Myocyte (in vitro differentiated cells): ENCODE measurements around the gene TBC1D20. TPM values are rescaled to one million over a fixed set of nuclear protein-coding genes. Genes with fewer than 3 reads are reported as not detected.
A peak's percentile ranks its signal among the peaks of the same experiment; 100 is the strongest.
"Not testable (repeated sequence)": the region's sequence is repeated elsewhere in the genome, so short reads cannot be mapped to it uniquely, and the experiment has no call there.

Experiments
- DNase-seq: peaks from one replicate; pipeline ENCODE4 v3.0.0-alpha.2; 2012; ENCODE audit warnings: low read depth
- total RNA-seq: library from RNA; depleted of rRNA; stranded (reverse); fragments of >200 nt; gene quantifications from 2 replicates; pipeline ENCODE4 v1.2.3, GENCODE V29; 2014

Gene TBC1D20
- total RNA-seq, 1 donor from 2014 or later: 40.1 TPM

DNA sequence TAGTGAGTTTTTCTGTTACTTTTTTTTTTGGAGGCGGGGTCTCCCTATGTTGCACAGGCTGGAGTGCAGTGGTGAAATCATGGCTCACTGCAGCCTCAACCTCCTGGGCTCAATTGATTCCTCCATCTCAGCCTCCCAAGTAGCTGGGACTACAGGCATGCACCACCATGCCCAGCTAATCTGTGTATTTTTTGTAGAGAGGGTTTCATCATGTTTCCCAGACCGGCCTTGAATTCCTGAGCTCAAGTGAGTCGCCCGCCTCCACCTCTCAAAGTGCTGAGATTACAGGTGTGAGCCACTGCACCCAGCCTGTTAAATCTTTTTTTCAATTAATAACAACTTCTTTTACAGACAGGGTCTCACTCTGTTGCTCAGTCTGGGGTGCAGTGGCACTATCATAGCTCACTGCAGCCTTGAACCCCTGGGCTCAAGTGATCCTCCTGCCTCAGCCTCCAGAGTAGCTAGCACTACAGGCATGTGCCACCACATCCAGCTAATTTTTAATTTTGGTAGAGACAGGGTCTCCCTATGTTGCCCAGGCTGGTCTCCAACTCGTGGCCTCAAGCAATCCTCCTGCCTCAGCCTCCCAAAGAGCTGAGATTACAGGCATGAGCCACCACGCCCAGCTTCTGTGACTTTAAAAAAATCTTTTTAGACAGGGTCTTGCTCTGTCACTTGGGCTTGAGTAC lies 14.4 kb upstream of the TBC1D20 start:
- not testable (repeated sequence) for DNase-seq

DNA sequence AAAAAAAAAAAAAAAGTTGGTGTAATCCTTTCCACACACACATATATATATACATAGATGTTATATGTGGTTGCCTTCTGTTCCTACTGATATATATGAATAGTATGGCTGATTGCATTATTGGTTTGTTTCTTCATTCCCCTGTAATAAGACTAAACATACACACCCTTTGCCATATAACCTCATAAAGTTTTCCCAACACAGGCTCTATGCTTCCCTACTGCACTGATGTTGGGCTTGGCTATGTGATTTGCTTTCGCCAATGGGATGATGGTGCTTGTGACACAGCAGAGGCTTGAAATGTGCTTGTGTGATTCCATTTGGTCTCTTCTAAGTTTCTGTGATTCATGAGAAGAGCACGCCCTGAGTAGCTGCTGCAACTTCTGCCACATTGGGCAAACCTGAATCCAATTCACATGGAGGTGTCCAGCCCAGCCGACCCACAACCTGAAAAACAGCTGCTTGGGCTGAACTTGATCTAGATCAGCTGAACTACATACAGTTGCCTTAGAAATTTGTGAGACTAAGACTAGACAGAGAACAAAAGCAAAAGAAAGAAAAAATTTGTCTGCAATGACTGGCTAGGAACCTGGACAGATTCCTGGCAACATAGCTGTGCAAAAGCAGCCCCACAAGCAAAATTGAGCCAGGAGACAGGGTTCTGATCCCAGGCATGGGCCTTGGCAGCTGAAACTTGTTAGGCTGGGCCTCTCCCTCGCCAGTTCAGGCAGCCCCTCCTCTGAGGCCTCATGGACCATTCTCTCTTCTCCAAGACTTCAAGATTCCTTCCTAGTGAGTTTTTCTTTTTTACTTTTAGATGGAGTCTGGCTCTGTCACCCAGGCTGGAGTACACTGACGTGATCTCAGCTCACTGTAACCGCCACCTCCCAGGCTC lies 13.4 kb upstream of the TBC1D20 start:
- no peak for DNase-seq

DNA sequence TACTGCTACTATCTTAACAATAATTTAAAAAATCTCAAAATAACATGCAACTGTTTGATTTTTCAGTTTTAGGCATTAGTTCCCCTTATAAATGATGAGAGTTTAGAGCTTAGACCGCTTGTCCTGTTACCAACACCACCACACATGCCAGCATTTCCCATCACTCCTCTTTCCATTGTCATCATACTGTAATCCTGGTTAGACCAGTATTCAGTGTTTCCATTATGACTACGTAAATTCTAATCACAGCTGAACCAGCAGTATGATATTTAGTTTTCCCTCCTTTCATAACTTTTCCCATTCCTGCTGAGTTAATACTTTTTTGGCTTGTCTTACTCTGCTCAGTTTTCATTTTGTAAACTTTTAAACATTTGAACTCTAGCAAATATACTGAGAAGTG lies 12.2 kb upstream of the TBC1D20 start:
- DNase-seq: no peak

DNA sequence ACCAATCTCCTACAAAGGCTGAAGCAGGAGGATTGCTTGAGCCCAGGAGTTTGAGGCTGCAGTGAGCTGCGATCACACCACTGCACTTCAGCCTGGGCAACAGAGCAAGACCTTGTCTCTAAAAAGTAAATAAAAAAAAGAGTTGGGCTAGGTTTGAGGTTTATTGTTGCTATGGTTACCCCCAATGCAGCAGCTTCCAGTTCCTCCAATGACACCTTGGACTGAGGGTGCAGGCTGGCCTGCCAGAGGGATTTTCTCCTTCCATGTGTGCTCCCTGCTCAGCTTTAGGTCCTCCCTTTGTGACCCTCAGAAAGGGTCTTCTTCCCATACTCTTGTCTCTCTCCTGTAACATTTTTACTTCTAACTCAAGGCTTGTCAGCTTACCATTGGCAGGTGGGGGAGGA lies 10.6 kb upstream of the TBC1D20 start:
- DNase-seq: no peak

DNA sequence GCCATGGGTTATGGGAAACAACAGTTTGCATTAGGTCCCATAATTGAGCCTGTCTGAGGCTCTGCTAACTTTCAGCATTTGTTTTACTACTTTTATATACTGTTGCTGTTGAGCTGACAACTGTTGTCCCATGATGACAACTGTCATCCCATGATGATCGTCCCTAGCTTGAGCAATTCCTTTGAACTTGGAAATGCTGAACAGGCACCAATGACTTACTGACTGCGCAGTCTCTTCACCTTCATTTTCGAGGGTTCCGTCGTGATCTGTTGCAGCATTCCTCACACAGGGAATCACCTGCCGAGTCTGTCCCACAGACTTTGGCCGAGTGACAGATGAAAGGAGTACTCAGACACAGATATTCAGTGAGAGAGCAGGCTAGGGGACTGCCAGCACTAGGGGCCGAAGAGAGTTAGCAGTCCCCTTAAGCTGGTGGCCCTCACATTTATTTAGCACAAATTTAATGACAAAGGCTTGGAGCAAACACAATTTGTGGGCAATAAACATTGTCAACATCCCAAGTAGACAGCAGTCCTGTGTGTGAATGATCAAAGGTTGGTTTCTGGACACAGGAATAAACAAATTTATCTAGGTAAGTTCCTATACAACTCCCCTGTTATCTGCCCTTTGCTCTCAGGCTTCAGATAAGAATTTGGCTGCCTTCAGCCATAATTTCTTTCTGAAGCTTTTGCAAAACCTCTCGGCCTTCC lies 10.0 kb upstream of the TBC1D20 start:
- no peak for DNase-seq

DNA sequence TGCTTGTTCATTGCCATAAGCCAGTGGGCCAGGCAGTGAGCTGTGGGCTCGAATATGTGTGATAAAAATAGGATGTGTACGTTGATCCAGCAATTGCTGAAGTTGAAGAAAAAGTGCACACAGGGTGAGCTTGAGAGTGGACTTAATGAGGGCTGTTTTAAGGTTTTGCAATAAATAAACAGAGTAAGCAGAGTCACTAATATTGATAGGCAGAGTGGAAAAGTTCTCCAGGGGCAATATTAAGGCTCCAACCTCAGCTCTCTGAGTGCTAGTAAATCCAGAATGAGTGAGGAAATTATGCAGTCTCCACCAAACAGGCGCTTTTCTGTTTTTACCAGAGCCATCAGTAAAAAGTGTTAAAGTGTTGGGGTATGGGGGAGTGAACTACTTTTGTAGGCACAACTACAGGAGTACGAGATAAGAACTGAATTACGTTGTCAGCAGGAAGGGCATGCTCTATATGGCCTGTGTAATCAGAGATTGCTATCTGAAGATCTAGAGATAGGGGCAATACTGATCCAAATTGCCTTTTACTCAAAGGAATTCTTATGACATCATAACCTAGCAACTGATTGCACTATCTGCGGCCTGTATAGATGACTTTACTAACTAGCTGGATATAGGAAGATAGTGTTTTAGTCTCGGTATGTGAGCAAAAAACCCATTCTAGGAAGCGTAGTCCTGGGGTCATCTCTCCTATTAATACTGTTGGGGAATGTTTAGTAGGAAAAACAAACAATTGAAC lies 7.6 kb upstream of the TBC1D20 start:
- DNase-seq: no peak

DNA sequence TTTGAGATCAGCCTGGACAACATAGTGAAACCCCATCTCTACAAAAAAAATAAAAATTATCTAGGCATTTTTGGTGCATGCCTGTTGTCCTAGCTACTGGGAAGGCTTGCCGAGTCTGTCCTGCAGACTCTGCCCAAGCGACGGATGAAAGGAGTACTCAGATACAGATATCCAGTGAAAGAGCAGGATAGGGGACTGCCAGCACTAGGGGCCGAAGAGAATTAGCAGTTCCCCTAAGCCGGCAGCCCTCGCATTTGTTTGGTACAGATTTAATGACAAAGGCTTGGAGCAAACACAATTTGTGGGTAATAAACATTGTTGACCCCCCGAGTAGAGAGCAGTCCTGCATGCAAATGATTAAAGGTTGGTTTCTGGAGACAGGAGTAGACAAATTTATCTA lies 5.4 kb upstream of the TBC1D20 start:
- DNase-seq: no peak

DNA sequence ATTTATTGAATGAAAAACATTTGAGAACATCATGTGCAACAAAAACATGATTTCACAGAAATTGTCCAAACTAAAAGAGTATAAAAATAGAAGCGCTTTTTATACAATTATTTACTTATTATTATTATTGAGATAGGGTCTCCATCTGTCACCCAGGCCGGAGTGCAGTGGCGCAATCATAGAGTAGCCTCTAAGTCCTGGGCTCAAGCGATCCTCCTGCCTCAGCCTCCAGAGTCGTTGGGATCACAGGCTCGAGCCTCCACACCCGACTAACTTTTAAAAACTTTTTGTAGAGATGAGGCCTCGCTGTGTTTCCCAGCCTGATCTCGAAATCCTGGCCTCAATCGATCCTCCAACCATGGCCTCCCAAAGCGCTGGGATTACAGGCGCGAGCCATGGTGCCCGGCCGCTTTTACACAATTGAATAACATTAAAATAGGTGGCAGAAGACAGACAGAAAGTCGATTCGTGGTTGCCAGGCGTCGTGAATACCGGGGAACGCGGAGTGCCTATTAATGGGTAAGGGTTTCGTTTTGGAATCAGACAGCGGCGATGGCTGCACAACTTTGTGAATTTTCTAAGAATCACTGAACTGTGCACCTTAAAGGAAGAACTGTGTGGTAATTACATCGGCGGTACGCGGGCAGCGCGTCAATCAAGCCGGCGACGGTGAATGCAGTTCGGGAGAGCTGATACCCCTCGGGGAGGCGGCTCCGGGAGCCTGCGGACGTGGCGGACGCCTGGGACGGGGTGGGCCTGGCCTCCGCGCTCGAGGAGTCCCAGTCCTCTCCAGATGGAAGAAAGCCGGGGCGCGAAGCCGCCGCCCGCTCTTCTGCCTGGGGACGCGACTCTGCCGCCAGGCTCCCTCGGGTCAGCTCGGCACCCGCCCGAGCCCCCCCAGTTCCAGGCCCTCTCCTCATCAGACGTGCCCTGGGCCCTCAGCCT lies 807 bp downstream of the TBC1D20 start:
- DNase-seq: peak; percentile 62

DNA sequence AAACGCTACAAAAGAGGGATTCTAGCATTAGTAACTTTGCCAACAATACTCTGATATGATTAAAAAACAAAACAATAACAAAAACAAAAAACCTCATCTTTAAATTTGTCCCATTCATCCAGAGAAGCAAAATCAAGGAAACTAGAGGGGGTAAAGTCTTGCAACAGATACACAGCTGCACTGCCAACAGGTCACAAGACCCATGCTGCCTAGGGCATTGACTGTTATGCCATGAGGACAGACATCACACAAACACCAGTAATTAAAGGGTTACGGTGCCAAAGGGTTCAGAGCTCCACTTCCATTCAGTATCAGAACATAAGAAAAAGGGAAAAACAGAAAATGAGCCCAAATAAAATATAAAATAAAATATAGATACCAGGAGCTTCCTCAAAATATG lies 1.6 kb downstream of the TBC1D20 start:
- DNase-seq: no peak

DNA sequence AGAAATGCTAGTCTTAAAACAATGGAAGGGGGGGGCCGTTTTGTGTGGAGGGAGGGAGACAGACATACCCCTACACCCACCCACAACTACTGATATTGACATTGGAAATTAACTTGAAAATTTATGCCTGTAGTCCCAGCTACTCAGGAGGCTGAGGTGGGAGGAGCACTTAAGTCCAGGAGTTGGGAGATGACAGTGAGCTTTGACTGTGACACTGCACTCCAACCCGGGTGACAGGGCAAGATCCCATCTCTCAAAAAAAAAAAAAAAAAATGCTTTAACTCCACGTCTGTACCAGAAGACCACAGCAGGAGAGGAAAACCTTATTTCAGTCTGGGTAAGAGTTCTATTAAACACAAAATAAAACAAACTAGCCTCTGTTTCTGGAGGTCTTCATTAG lies 2.2 kb downstream of the TBC1D20 start:
- no peak for DNase-seq

DNA sequence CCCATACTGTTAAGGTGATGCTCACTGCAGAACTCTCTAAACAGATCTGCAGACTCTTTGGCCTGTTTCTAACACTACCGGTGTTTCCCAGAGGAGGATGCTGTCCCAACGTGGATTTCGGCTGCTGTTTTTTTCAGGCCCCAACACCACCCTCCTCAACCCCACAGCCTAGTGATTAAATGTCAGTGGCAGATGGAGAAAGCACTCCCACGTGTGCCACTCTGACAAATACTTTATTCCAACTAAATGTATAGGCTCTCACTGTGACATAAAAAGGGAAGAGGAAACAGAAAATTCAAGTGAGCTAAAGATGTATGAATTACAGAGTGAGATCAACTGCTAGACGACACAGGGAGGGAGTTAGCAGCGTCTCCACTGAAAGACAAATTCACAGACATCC lies 3.6 kb downstream of the TBC1D20 start:
- DNase-seq: no peak

DNA sequence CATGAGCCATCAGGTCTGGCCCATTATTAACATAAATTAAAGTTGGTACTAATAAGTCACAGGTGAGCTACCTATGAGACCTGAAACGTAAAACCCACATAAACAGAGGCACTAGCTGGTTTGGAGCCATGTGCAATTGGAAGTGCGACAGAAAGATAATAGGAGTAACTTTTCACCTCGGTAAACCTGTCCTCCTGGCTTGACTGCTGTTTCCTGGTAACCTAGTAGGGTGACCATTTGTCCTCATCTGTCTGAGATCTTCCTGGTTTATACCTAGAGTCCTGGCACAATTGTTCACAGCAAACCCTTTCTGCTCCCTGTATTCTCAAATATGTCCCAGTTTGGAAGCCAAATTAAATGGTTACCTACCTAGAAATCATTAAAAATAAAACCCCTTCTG lies 7.4 kb downstream of the TBC1D20 start:
- no peak for DNase-seq

DNA sequence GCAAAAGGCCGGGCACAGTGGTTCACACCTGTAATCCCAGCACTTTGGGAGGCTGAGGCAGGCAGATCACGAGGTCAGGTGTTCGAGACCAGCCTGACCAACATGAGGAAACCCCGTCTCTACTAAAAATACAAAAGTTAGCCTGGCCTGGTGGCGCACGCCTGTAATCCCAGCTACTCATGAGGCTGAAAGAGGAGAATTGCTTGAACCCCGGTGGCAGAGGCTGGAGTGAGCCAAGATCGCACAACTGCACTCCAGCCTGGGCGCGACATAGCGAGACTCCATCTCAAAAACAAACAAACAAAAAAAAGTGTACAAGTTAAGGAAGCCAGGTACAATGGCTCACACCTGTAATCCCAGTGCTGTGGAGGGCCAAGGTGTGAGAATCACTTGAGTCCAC lies 10.3 kb downstream of the TBC1D20 start:
- DNase-seq: not testable (repeated sequence)

DNA sequence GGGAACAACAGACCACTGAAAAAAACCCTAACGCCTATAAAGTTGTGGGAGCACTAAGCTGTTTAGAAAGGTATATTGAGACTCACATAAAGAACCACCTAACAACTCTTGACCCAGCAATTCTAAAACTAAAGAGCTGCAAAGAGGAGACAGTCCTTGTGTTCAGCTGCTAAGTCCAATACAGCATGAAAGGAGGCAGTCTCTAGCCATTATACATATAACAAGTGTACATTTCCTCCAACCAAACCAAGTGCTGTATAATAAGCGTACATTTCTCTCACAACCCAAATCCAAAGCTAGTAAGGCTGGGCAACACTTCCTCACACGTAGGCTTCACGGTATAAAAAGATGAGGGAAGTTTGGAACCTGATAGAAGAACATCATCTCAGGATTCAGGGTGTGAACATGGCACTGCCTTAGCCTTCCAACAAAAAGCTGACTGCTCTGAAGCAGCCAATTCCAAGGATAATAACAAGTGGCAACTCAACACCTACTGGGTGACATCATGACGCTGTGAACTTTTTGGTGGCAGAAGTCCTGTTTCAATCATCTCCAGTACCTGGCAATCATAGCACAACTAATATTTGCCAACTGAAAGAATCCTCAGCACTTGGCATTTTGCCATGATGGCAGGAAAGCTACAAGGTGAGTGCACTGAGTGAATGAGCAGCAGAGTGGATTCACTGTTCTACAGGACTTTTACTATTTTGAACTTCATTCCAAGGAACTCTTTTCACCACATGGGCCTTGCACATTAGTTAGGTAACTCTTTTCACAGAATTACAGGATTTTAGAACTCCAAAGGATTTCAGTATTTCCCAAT lies 16.6 kb downstream of the TBC1D20 start:
- no peak for DNase-seq

DNA sequence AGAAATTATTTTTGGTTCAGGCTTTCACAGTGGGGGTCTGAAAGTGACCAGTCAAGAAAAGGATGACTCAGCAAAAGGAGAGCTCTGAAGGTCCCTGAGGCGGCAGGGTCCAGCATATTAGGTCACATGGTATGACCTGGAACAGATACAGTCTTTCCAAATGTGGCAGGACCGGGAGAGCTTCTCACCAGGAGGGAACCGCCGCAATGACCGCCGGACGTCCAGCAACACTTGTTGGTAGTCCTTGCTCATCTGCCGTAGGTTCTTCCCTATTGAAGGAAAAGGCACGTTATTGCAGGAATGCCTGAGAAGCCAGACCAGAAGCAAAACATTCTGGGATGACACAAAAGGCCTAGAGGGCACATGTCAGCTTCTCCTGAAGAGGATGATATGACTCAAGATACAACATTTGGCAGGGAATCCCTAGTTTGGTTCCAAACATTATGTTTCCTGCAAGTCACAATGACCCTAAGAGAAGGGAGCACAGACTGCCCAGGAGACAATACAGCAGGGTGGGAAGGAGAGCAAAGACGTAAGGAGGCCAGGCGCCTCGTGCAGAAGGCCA lies 17.4 kb downstream of the TBC1D20 start:
- peak; percentile 59 for DNase-seq

DNA sequence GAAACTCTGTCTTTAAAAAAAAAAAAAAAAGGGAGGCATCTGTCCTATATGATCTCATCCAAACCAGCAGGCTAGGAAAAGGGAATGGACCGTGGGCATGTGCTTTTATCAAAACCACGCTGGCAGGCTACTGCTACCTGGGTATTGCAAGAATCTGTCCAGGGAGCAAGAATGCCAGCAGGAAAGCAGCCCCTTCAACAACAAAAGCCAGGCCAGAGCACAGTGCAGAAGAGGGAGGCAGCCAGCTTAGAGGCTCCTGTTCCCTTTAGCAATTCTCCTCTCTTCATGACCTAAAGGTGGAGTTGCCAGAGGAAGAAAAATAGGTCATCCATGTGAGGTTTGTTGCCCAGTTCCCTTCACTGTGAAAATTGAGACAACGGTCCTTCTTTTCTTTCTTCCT lies 18.2 kb downstream of the TBC1D20 start:
- DNase-seq: no peak

DNA sequence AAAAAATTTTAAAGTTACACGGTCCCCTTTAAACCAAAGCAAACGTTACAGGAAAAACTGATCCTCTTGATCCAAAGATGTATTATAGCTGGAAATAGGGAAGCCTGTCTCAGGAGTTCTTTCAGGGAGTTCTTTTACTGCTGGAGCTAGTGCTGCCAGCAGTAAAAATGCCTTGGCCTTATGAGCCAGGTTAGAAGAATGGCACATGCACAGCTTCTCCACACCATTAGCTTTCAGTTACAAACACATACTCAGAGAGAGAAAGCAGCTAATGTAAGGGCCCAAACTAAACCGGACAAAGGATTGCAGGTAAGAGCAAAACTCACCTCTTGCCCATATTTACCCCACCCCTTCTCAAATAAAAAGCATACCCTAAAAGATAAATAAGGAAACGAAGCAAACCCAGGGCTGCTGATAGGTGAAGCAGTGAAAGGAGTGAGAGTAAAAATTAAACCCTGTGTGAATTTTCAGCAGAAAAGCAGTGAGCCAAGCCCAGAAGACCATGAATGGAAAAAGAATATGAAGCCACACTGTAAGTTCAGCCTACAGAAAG lies 19.0 kb downstream of the TBC1D20 start:
- DNase-seq: no peak

DNA sequence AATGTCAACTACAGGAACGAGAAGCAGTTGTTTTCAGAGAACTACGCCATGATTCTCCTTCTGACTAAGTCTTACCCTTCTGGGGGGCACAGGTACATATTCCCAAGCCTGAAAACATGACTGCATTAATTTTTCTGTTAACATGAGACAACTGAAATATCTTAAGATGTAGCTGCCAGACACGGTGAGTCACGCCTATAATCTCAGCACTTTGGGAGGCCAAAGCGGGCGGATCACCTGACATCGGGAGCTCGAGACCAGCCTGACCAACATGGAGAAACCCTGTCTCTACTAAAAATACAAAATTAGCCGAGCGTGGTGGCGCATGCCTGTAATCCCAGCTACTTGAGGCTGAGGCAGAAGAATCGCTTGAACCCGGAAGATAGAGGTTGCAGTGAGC lies 21.7 kb downstream of the TBC1D20 start:
- DNase-seq: no peak

DNA sequence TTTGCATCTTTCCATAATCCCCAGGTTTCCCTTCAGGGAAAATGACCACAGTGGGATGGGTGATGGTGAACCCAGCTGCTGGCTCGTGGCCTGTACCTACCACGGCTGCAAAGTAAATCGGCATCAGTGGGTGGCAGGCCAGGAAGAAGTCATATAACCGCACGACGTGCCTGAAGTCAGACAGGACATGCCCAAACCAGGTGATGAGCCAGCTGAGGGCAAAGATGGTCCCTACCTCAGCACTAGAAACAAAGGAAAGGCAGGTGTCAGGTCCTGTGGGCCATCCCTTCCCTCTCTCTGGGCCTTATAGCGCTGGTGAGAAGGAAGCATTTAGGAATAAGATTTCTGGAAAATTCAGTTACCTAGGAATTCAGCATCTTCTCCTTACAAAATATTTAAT lies 22.2 kb downstream of the TBC1D20 start:
- DNase-seq: peak; percentile 51
